Measurements from ENCODE around the gene C3orf62. TPM values are rescaled to one million over a fixed set of nuclear protein-coding genes. Genes with fewer than 3 reads are reported as not detected.
"Not testable (repeated sequence)": the region's sequence is repeated elsewhere in the genome, so short reads cannot be mapped to it uniquely, and the experiment has no call there.

C3orf62 gene
- total and polyA plus RNA-seq, 9 of the 15 experiments (the other 6 are each of a cell fraction or from before 2014, with no cell fraction given) = 1.3 to 5.7 (median 3.4) TPM

DNA sequence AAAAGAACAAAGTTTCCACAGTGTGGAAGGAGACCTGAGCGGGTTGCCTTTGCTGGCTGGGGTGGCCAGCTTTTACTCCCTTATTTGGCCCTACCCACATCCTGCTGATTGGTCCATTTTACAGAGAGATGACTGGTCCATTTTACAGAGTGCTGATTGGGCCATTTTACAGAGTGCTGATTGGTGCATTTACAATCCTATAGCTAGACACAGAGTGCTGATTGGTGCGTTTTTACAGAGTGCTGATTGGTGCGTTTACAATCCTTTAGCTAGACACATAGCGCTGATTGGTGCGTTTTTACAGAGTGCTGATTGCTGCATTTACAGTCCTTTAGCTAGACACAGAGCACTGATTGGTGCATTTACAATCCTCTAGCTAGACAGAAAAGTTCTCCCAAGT, 48.2 kb downstream of the C3orf62 start:
- intact Hi-C loops (cut with micrococcal nuclease); BruUV-seq (replicated peaks); POLR2A ChIA-PET; DNase-seq (ENCODE audit: extremely low read depth in 1 of 4, low spot score in 3 of 4); H3K4me2 ChIP-seq (ENCODE audit: insufficient read depth, low read length); H3K79me2 ChIP-seq (ENCODE audit: control insufficient read depth, insufficient read depth, low read length); H3K27ac ChIP-seq (ENCODE audit: extremely low read depth, low read depth, low read length); H2AFZ ChIP-seq (ENCODE audit: low read depth, low read length); H3K9ac ChIP-seq (ENCODE audit: insufficient read depth in 1 of 2, low read depth in 2 of 2, low read length in 2 of 2); H3K27me3 ChIP-seq (ENCODE audit: control insufficient read depth in 2 of 2, insufficient read depth in 2 of 2, low read length in 2 of 2); CTCF ChIA-PET (ENCODE audit: low intra/inter-chr PET ratio); H3K36me3 ChIP-seq (ENCODE audit: control insufficient read depth, insufficient read depth, low read length); H3K9me1 ChIP-seq (ENCODE audit: control insufficient read depth, insufficient read depth, low read length); H3K4me3 ChIP-seq; ATAC-seq; FAIRE-seq; H3K9me3 ChIP-seq (replicated peaks; ENCODE audit: control insufficient read depth, insufficient read depth, low read depth, low read length); H4K20me1 ChIP-seq (replicated peaks; ENCODE audit: control insufficient read depth, insufficient read depth, low read length); H3K4me1 ChIP-seq (replicated peaks in 1 of 2; ENCODE audit: control insufficient read depth in 2 of 2, insufficient read depth in 2 of 2, low read length in 2 of 2): not testable (repeated sequence)
- in situ Hi-C loops (cut with MboI) = loop anchor here (25.0 kb wide), 1 partner anchor 1392 kb away; no protein-coding TSS in a partner anchor
- 18% methylated on average over 4 of the region's 5 CpGs for WGBS (ENCODE audit: insufficient coverage, low coverage, missing lambda C conversion rate)
- TF ChIP-seq NFYB (IDR thresholded peaks at IDR 0.05; ENCODE audit: extremely low read depth, insufficient read length) = peak; percentile 46
- TF ChIP-seq ZNF316 (IDR thresholded peaks at IDR 0.05) = peak; percentile 52
- TF ChIP-seq C11orf30 (IDR thresholded peaks at IDR 0.05; ENCODE audit: low read depth) = peak; percentile 25; the same call in 1 of the 2 replicates

GRCh38 chr3:49222002-49222401, 55.0 kb downstream of the C3orf62 start:
- no peaks in the 10 kb centered on the region for H4K20me1 ChIP-seq (replicated peaks; ENCODE audit: control insufficient read depth, insufficient read depth, low read length)
- H3K9ac ChIP-seq (ENCODE audit: insufficient read depth in 1 of 2, low read depth in 2 of 2, low read length in 2 of 2) = no peak overlapping the region
- ATAC-seq = no peak
- H3K27me3 ChIP-seq (ENCODE audit: control insufficient read depth in 2 of 2, insufficient read depth in 2 of 2, low read length in 2 of 2) = no peaks in the 10 kb centered on the region; a peak in 1 of 5 replicates
- no peaks in the 10 kb centered on the region for H3K79me2 ChIP-seq (ENCODE audit: control insufficient read depth, insufficient read depth, low read length)
- no peak overlapping the region for H3K4me3 ChIP-seq
- H3K9me3 ChIP-seq (replicated peaks; ENCODE audit: control insufficient read depth, insufficient read depth, low read depth, low read length) = no peaks in the 10 kb centered on the region
- ChIA-PET CTCF (ENCODE audit: low intra/inter-chr PET ratio) (no interaction called here), POLR2A (no interaction called here)
- no peaks in the 10 kb centered on the region for H3K36me3 ChIP-seq (ENCODE audit: control insufficient read depth, insufficient read depth, low read length)
- intact Hi-C loops (cut with micrococcal nuclease) (no loop called here), in situ Hi-C loops (cut with MboI) (no loop called here)
- TF ChIP-seq UBTF (IDR thresholded peaks at IDR 0.05; ENCODE audit: borderline replicate concordance in 1 of 2, low read depth in 2 of 2, low read length in 2 of 2) (no peak), ZNF699 (CRISPR knock-in tag; IDR thresholded peaks at IDR 0.05; ENCODE audit: insufficient replicate concordance) (no peak), WHSC1 (IDR thresholded peaks at IDR 0.05; ENCODE audit: low read length) (no peak)
- TF ChIP-seq, protein P1, sequence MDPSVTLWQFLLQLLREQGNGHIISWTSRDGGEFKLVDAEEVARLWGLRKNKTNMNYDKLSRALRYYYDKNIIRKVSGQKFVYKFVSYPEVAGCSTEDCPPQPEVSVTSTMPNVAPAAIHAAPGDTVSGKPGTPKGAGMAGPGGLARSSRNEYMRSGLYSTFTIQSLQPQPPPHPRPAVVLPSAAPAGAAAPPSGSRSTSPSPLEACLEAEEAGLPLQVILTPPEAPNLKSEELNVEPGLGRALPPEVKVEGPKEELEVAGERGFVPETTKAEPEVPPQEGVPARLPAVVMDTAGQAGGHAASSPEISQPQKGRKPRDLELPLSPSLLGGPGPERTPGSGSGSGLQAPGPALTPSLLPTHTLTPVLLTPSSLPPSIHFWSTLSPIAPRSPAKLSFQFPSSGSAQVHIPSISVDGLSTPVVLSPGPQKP (CRISPR knock-in tag; IDR thresholded peaks at IDR 0.05) = no peak
- no peak for DNase-seq (ENCODE audit: extremely low read depth in 1 of 4, low spot score in 3 of 4)
- no peak for FAIRE-seq
- WGBS (ENCODE audit: insufficient coverage, low coverage, missing lambda C conversion rate) = 30% methylated on average over 3 of the region's 3 CpGs
- no peak overlapping the region for H3K4me2 ChIP-seq (ENCODE audit: insufficient read depth, low read length)
- no peak overlapping the region for H3K27ac ChIP-seq (ENCODE audit: extremely low read depth, low read depth, low read length)
- H3K9me1 ChIP-seq (ENCODE audit: control insufficient read depth, insufficient read depth, low read length) = no peaks in the 10 kb centered on the region
- BruUV-seq (replicated peaks) = no TSS peak
- H2AFZ ChIP-seq (ENCODE audit: low read depth, low read length) = no peak overlapping the region
- peaks cover 0 to 7% of the 10 kb centered on the region in 2 experiments; a peak in 3 of 5 replicates for H3K4me1 ChIP-seq (replicated peaks in 1 of 2; ENCODE audit: control insufficient read depth in 2 of 2, insufficient read depth in 2 of 2, low read length in 2 of 2)
